ENCODE results near the gene SLC22A3.

DNA sequence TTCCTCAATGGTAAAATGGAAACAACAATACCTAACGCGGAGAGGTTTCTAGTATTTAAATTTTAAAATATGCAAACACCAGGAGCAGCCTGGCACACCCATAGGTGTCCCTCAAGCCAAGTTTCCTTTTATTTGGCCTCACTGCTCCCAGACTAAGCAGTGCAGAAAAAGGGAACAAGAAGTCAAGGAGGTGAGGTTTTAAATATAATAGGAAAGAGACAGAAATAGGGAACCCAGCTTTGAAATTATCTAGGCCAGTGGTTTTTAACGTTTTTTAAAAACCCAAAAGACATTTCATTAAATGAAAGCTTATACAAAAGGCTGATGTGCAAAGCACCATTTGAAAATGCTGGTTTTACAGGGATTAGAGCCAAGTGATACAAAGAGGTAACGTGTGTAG is 109.6 kb downstream of the SLC22A3 start:
- TF ChIP-seq, protein P1, sequence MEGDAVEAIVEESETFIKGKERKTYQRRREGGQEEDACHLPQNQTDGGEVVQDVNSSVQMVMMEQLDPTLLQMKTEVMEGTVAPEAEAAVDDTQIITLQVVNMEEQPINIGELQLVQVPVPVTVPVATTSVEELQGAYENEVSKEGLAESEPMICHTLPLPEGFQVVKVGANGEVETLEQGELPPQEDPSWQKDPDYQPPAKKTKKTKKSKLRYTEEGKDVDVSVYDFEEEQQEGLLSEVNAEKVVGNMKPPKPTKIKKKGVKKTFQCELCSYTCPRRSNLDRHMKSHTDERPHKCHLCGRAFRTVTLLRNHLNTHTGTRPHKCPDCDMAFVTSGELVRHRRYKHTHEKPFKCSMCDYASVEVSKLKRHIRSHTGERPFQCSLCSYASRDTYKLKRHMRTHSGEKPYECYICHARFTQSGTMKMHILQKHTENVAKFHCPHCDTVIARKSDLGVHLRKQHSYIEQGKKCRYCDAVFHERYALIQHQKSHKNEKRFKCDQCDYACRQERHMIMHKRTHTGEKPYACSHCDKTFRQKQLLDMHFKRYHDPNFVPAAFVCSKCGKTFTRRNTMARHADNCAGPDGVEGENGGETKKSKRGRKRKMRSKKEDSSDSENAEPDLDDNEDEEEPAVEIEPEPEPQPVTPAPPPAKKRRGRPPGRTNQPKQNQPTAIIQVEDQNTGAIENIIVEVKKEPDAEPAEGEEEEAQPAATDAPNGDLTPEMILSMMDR (IDR thresholded peaks at IDR 0.05; ENCODE audit: poor library complexity): no peak
- no peak for TF ChIP-seq EZH2phosphoT487 (IDR thresholded peaks at IDR 0.05; ENCODE audit: low read depth, severe bottlenecking, unreplicated experiment)

Measured in hepatocyte (in vitro differentiated cells).